ENCODE data around the gene SLC25A51. TPM values are rescaled to one million over a fixed set of nuclear protein-coding genes. Genes with fewer than 3 reads are reported as not detected.

SLC25A51 gene
- total and polyA plus RNA-seq, 2 donors (not counting 3 experiments of a cell fraction or from before 2014, with no cell fraction given), result 15.4 to 36.2 TPM

GRCh38 chr9:37923796-37924427 lies 20.0 kb upstream of the SLC25A51 start:
- no TSS peak for BruUV-seq (replicated peaks)
- peaks cover 0 to 6% of the 10 kb centered on the region in 2 experiments for H3K36me3 ChIP-seq (ENCODE audit: control insufficient read depth in 2 of 2, extremely low read depth in 1 of 2, insufficient read depth in 2 of 2, low read length in 2 of 2)
- no peaks in the 10 kb centered on the region for H3K79me2 ChIP-seq (ENCODE audit: control insufficient read depth, insufficient read depth, low read length)
- no peak overlapping the region for H3K9ac ChIP-seq (replicated peaks; ENCODE audit: extremely low read depth, insufficient read depth, low read length)
- no peak overlapping the region for H2AFZ ChIP-seq (ENCODE audit: low read depth, low read length)
- TF ChIP-seq FOS (IDR thresholded peaks at IDR 0.05; ENCODE audit: borderline replicate concordance, insufficient read depth, low read length) (no peak), GATA2 (IDR thresholded peaks at IDR 0.05; ENCODE audit: insufficient read depth, insufficient read length, low read depth, low read length) (no peak), CTCF (IDR thresholded peaks at IDR 0.05; ENCODE audit: extremely low read depth in 1 of 2, insufficient read depth in 1 of 2, low read depth in 1 of 2, low read length in 2 of 2) (no peak), MAX (IDR thresholded peaks at IDR 0.05; ENCODE audit: insufficient read depth, insufficient read length) (no peak), EZH2 (IDR thresholded peaks at IDR 0.05; ENCODE audit: borderline replicate concordance, low read depth, low read length, severe bottlenecking) (no peak), POLR2A (IDR thresholded peaks at IDR 0.05; ENCODE audit: low read depth, low read length) (no peak), MYC (IDR thresholded peaks at IDR 0.05; ENCODE audit: low read depth, low read length) (no peak), JUN (IDR thresholded peaks at IDR 0.05; ENCODE audit: borderline replicate concordance, insufficient read depth, insufficient read length, low read depth) (no peak), POLR2AphosphoS5 (IDR thresholded peaks at IDR 0.05; ENCODE audit: insufficient read depth, low read depth, low read length) (no peak)
- H3K9me1 ChIP-seq (replicated peaks; ENCODE audit: control insufficient read depth, extremely low read depth, insufficient read depth, low read length), result no peaks in the 10 kb centered on the region
- FAIRE-seq (no peak), DNase-seq (ENCODE audit: low read depth, low spot score) (no peak)
- H3K9me3 ChIP-seq (replicated peaks; ENCODE audit: control insufficient read depth, insufficient read depth, low read length), result no peaks in the 10 kb centered on the region
- peaks cover 25% of the 10 kb centered on the region for H3K4me1 ChIP-seq (ENCODE audit: control insufficient read depth, extremely low read depth, insufficient read depth, low read length)
- ChIA-PET POLR2A (no interaction called here), CTCF (interaction anchor here (1.2 kb wide), 1 partner anchor 10 kb away, joined by 3 read pairs; no protein-coding TSS in a partner anchor)
- H3K27me3 ChIP-seq (ENCODE audit: control insufficient read depth in 2 of 2, insufficient read depth in 2 of 2, low read length in 2 of 2), result no peaks in the 10 kb centered on the region
- no peak overlapping the region for H3K4me2 ChIP-seq (ENCODE audit: insufficient read depth, low read length)
- intact Hi-C loops (cut with micrococcal nuclease), result no loop called here
- no peak overlapping the region for H3K4me3 ChIP-seq (replicated peaks in 1 of 3; ENCODE audit: insufficient read depth in 1 of 3, low read depth in 1 of 3, low read length in 3 of 3)
- no peaks in the 10 kb centered on the region for H4K20me1 ChIP-seq (replicated peaks; ENCODE audit: control insufficient read depth, extremely low read depth, insufficient read depth, low read length)
- H3K27ac ChIP-seq (ENCODE audit: insufficient read depth, low read depth, low read length), result no peak overlapping the region
- dilution Hi-C loops (cut with MboI; ENCODE audit: extremely low pct_ligation_motif_present, low sequenced_read_pairs), result no loop called here
